Spinal cord (tissue), 10 donors: ENCODE measurements around the gene NSD1. TPM values are rescaled to one million over a fixed set of nuclear protein-coding genes. Genes with fewer than 3 reads are reported as not detected.

Source experiments
- DNase-seq, 6 donors: peaks; one replicate each; pipeline versions ENCODE4 v3.0.0 to v3.0.0-alpha.2; 2013 to 2015; ENCODE audit warnings: low spot score in 6 of 6, low read depth in 4 of 6
- H3K27ac ChIP-seq: one replicate; pipeline ENCODE4 v1.5.1; 2013; ENCODE audit warnings: low read depth, low read length, control low read depth
- H3K27me3 ChIP-seq: one replicate; pipeline ENCODE4 v1.6.1; 2013; ENCODE audit warnings: low read length; ENCODE audit not compliant: control insufficient read depth, insufficient read depth
- H3K36me3 ChIP-seq: one replicate; pipeline ENCODE4 v1.6.1; 2013; ENCODE audit warnings: low read length; ENCODE audit not compliant: control insufficient read depth, insufficient read depth
- H3K4me1 ChIP-seq: one replicate; pipeline ENCODE4 v1.6.1; 2013; ENCODE audit warnings: low read length; ENCODE audit not compliant: control insufficient read depth, insufficient read depth
- H3K4me3 ChIP-seq: one replicate; pipeline ENCODE4 v1.5.1; 2013; ENCODE audit warnings: low read depth, low read length, control low read depth
- H3K9me3 ChIP-seq: one replicate; pipeline ENCODE4 v1.6.1; 2013; ENCODE audit warnings: low read length; ENCODE audit not compliant: control insufficient read depth, insufficient read depth
- WGBS: methylation state at CpG from one replicate; pipeline ENCODE4 v1.1.5; 2013; ENCODE audit warnings: missing lambda C conversion rate; ENCODE audit not compliant: insufficient coverage; 5-methylcytosine and 5-hydroxymethylcytosine counted together
- polyA plus RNA-seq, 2 donors: library from polyadenylated mRNA; unstranded; fragments of 120-200 nt; gene quantifications; one replicate each; pipeline ENCODE4 v1.2.1, GENCODE V29; 2013; ENCODE audit not compliant: insufficient read length in 2 of 2
- total RNA-seq, 2 donors: library from RNA; depleted of rRNA in 1 of 2; stranded (reverse); fragments of 120-200 nt in 1 of 2; fragments of >200 nt in 1 of 2; gene quantifications; one replicate each; pipeline versions ENCODE4 v1.2.3 to v1.2.4, GENCODE V29; 2013 to 2014
- donor health status: healthy.

The NSD1 gene
- total and polyA plus RNA-seq, 4 donors: 43.0 to 77.2 (median 58.7) TPM

- peaks cover 63% of the 10 kb centered on the region for H3K36me3 ChIP-seq
- H3K4me1 ChIP-seq: peaks cover 3% of the 10 kb centered on the region
- 96% methylated on average over 9 of the region's 9 CpGs for WGBS
- no peaks in the 10 kb centered on the region for H3K9me3 ChIP-seq
- H3K4me3 ChIP-seq: no peak overlapping the region
- no peak for DNase-seq
- no peak overlapping the region for H3K27ac ChIP-seq
- H3K27me3 ChIP-seq: no peaks in the 10 kb centered on the region
Measured at GRCh38 chr5:177295924-177296323, 162.4 kb downstream of the NSD1 start.

GRCh38 chr5:177296581-177296980, 163.0 kb downstream of the NSD1 start:
- peaks cover 64% of the 10 kb centered on the region for H3K36me3 ChIP-seq
- no peak overlapping the region for H3K27ac ChIP-seq
- 55% methylated on average over 4 of the region's 4 CpGs for WGBS

GRCh38 chr5:177297922-177298321, 164.3 kb downstream of the NSD1 start:
- H3K4me1 ChIP-seq: peaks cover 20% of the 10 kb centered on the region
- 80% methylated on average over 1 of the region's 2 CpGs for WGBS
- no peaks in the 10 kb centered on the region for H3K27me3 ChIP-seq
- H3K4me3 ChIP-seq: no peak overlapping the region
- H3K9me3 ChIP-seq: no peaks in the 10 kb centered on the region
- peaks cover 66% of the 10 kb centered on the region for H3K36me3 ChIP-seq
- no peak for DNase-seq
- H3K27ac ChIP-seq: no peak overlapping the region

More at GRCh38 chr5:177296581-177296980, 163.0 kb downstream of the NSD1 start:
- Histone ChIP-seq H3K27me3 (no peaks in the 10 kb centered on the region), H3K4me3 (no peak overlapping the region), H3K4me1 (peaks cover 7% of the 10 kb centered on the region), H3K9me3 (no peaks in the 10 kb centered on the region)
- DNase-seq: no peak

- no peaks in the 10 kb centered on the region for H3K27me3 ChIP-seq
- peaks cover 27% of the 10 kb centered on the region for H3K4me1 ChIP-seq
- no peak overlapping the region for H3K4me3 ChIP-seq
- peaks cover 52% of the 10 kb centered on the region for H3K36me3 ChIP-seq
- H3K9me3 ChIP-seq: no peaks in the 10 kb centered on the region
- WGBS: 94% methylated on average over 5 of the region's 9 CpGs
- H3K27ac ChIP-seq: no peak overlapping the region
- DNase-seq: no peak
Measured at GRCh38 chr5:177299697-177300096, 166.1 kb downstream of the NSD1 start.

GRCh38 chr5:177300236-177300880, 166.8 kb downstream of the NSD1 start:
- H3K4me1 ChIP-seq: peaks cover 29% of the 10 kb centered on the region
- no peaks in the 10 kb centered on the region for H3K27me3 ChIP-seq
- H3K9me3 ChIP-seq: no peaks in the 10 kb centered on the region
- WGBS: no CpG with 5 or more reads among the region's 4 CpGs
- DNase-seq: peak in 1 of 6 donors; percentile 62
- H3K36me3 ChIP-seq: peaks cover 48% of the 10 kb centered on the region
- no peak overlapping the region for H3K4me3 ChIP-seq
- H3K27ac ChIP-seq: peak overlapping the region; percentile 22

- no CpG with 5 or more reads among the region's 2 CpGs for WGBS
- H3K27me3 ChIP-seq: no peaks in the 10 kb centered on the region
- DNase-seq: no peak
- H3K4me3 ChIP-seq: no peak overlapping the region
- peaks cover 29% of the 10 kb centered on the region for H3K4me1 ChIP-seq
- H3K27ac ChIP-seq: no peak overlapping the region
- H3K36me3 ChIP-seq: peaks cover 47% of the 10 kb centered on the region
- H3K9me3 ChIP-seq: no peaks in the 10 kb centered on the region
Measured at GRCh38 chr5:177300951-177301350, 167.4 kb downstream of the NSD1 start.

- H3K9me3 ChIP-seq: no peaks in the 10 kb centered on the region
- peaks cover 29% of the 10 kb centered on the region for H3K4me1 ChIP-seq
- WGBS: 68% methylated on average over 7 of the region's 7 CpGs
- peaks cover 47% of the 10 kb centered on the region for H3K36me3 ChIP-seq
- H3K4me3 ChIP-seq: no peak overlapping the region
- no peak for DNase-seq
- no peak overlapping the region for H3K27ac ChIP-seq
- no peaks in the 10 kb centered on the region for H3K27me3 ChIP-seq
Measured at GRCh38 chr5:177301503-177302165, 168.1 kb downstream of the NSD1 start.

GRCh38 chr5:177302354-177303110, 169.0 kb downstream of the NSD1 start:
- WGBS: 56% methylated on average over 12 of the region's 24 CpGs
- H3K36me3 ChIP-seq: peaks cover 54% of the 10 kb centered on the region
- H3K9me3 ChIP-seq: no peaks in the 10 kb centered on the region
- H3K27me3 ChIP-seq: no peaks in the 10 kb centered on the region
- peak overlapping the region; percentile 81 for H3K4me3 ChIP-seq
- H3K4me1 ChIP-seq: peaks cover 37% of the 10 kb centered on the region
- H3K27ac ChIP-seq: no peak overlapping the region
- DNase-seq: peak in 1 of 6 donors; percentile 17

- H3K36me3 ChIP-seq: peaks cover 56% of the 10 kb centered on the region
- peak within 1 kb of the TSS; percentile 81 for H3K4me3 ChIP-seq
- peaks cover 42% of the 10 kb centered on the region for H3K4me1 ChIP-seq
- peak; percentile 61 to 96 (median 80) for DNase-seq
- WGBS: under 1% methylated on average over 100 of the region's 100 CpGs
- H3K9me3 ChIP-seq: no peaks in the 10 kb centered on the region
- H3K27me3 ChIP-seq: no peaks in the 10 kb centered on the region
- peak within 1 kb of the TSS; percentile 82 for H3K27ac ChIP-seq
Measured at GRCh38 chr5:177303121-177303924, 169.8 kb downstream of the NSD1 start, which contains the start of the genes PRELID1 and RAB24. PRELID1 (plus strand) TSS chr5:177303799; CDS start chr5:177303986, 187 bp downstream. RAB24 (minus strand) TSS chr5:177303719; CDS start chr5:177303288, 431 bp downstream.
